Stimulated activated CD4-positive, alpha-beta T cell treated with anti-CD3 and anti-CD28 coated beads, Interleukin-4, amount 100 ng/mL, for 4 hours (primary cell): ENCODE data around the gene MACC1.
"Not testable (repeated sequence)": the region's sequence is repeated elsewhere in the genome, so short reads cannot be mapped to it uniquely, and the experiment has no call there.

Experiments used
- DNase-seq, 2 experiments: peaks; one replicate each; pipeline ENCODE4 v3.0.0-alpha.2; 2020

MACC1 gene

DNA sequence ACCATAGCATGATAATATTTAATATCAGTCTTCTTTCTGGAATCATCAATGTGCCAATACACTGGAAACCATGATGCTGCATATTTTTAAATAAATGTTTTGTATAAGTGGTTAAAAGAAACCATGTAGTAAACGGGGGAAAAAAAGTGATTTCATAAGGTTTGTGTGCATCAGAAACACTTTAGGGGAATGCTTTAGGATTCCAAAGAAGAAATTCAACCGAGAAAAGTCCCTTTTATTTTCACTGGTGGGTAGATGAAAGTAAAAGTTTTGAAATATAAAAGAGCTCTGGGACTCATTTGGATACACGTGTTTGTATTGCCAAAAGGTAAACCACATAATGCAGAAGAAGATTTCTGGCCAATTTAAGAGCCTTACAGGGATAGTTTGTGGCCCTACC lies 11.9 kb upstream of the MACC1 start:
- DNase-seq = no peak

DNA sequence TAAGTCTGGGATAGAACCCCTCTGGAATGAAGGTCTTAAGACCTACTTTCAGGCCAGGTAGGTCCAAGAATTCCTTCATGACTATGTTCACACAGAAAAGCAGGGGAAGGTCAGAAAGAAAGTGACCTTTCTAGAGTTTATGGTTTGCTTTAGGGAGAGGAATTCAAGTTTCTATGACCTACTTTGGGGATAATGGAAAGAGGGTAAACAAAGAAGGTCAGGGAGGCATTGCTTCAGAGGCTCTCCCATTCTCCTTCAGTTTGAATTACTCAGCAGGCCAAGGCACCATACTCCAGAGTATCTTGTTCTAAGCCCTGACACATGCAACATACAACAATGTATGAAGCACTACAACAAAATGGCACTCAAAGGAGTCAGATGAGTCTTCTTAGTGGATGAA lies 11.5 kb upstream of the MACC1 start:
- no peak for DNase-seq

DNA sequence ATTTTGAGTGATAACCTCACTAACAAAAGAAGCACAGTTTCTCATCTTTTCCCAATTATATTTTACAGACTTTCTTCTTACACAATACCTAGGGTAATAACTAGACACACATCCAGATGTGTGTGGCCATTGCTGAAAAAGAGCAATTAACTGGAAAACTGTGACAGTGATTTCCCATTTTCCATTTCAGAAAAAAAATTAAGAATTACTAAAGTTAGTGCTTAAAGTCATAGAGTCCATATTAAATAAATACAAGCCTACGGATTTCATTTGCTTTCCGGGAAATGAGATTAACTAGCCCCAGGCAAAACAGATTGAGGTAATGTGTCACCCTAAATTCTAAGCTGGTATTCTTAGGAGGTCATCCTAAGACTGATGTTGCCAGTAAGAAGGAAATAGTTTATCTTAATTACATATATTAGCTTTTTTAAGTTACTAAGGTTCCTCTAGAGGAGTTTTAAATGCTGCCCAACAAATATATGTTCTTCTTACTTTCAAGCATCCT lies 10.2 kb upstream of the MACC1 start:
- DNase-seq = no peak

DNA sequence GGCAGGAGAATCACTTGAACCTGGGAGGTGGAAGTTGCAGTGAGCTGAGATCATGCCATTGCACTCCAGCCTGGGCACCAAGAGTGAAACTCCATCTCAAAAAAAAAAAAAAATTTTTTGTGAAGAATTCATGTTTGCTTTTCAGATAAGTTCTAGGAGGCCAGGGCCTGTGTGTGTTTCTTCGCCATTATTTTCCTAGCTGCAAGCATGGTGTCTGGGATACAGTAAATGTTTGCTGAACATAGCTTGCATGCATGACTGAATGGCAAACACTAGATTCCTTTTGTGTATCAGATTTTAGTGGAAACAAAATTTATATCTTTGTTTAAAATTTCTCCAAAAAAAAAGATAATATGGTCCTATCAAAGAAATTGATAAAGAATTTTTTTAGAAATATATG lies 9.7 kb upstream of the MACC1 start:
- no peak for DNase-seq

DNA sequence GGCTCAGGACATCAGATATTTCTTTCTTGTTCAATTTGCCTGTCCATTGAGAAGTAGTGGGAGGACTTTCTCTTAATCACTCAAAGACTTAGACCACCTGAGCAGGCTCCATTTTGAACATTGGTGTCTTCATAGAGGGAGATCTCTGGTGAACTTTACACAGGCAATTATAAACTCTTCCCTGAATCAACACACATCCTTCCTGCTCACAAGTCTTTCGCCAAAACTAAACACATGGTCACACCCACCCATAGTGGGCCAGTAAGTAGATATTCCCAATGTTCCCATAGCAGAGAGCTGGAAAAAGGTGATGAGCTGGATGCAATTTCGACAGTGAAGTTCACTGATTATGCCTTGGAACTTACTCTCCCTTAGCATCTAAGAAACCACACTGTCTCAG lies 8.2 kb upstream of the MACC1 start:
- no peak for DNase-seq

DNA sequence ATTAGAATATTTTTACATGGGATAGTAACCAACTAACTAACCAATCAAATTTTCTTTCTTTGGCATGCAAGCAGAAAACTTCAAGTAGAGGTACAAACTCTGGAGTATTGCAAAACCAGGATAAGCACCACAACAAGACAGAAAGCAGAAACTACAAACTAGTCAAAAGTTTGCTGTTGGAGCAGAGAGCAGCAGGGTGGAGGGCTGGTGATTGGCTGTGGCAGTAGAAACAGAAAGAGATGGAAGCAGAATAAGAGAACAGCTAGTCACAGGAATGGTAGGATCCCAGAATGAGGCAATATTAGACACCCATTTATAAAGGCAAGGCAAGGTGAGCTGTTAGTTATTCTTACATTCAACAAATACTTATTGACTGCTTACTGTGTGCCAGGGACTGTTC lies 6.8 kb upstream of the MACC1 start:
- no peak for DNase-seq

DNA sequence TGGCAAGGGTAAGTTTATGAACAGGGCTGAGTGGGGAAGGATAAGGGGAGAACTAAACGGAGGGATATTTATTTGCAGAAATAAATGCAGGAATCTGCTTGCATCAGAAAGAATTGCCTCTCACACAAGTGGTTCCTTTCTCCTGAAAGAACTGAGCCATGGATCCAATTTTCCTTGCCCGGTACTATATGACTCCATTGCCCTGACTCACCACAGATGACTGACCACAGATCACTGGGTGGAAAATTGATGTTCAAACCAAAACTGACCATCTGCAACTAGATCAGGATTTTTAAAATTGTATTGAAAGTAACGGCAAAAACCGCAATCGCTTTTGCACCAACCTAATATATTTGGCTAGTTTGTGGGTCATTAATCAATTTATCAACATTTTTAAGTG lies 6.2 kb upstream of the MACC1 start:
- DNase-seq = no peak

DNA sequence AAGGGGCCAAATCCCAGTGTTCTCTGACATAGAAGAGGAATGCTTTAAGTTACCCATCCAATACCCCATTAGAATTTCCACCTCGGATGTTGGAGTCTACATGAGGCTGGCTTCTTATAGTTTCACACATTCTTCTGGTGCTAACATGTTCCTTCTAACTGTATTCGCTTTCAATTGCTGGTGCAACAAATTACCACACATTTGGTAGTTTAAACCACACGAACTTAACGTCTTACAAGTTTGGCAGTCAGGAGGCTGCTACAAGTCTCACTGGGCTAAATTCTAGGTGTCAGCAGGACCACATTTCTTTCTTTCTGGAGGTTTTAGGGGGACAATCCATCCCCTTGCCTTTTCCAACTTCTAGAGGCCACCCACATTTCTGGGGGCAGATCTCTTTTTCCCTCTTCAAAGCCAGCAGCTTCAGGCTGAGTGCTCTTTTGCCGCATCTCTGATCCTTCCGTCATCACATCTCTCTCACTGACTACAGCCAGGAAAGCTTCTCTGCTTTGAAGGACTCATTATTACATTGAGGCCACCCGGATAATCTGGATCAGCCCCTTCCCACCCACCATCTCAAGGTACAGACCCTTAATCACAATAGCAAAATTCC lies 5.1 kb upstream of the MACC1 start:
- no peak for DNase-seq

DNA sequence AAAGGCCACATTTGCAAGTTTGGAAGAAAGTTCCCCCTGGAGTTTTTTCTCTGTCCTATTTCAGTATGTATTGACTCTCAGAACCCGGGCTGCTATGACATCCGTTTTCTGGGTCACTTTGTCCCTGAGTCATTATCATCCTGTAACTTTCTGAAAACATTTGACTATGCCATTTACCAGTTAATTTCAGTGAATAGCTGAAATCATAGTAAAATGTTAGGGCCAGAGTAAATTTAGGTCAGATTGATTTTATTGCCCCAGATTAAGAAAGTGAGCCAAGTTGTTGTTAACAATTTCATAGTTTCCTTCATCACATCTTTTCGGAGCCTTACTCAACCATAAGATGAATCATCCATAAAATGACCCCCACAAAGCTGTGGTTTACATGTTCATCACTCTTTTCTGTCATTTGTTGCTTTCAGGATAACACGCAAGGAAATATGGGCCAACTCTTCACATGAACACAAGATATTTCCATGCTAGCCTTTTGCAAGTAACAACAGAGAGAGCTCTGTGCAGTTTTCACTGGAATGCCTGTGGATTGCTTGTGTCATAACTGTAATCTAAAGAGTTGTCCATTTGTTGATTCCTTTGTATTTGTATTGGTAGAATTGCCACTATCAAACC lies 3.9 kb upstream of the MACC1 start:
- no peak for DNase-seq

DNA sequence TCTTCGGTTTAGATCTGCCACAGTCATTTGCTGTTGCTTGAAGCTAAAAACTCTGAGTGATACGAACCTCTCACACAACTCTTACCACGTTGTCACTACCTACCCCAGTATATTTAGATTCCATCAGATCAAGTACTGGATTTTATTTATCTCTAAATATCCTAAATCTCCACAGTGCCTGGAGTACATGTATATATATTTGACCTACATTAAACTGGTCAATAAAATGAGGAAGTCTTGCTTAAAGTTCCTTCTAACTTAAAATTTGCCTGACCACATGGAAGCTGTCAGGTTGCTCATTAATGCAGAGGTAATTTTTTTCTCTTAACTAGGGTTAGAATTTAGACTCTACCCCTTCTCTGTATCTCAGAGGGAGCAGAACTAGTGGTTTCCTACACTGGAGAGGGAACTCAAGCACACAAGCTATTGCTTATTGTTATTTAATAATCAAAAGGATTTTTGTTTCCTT lies 3.1 kb upstream of the MACC1 start:
- DNase-seq = no peak

DNA sequence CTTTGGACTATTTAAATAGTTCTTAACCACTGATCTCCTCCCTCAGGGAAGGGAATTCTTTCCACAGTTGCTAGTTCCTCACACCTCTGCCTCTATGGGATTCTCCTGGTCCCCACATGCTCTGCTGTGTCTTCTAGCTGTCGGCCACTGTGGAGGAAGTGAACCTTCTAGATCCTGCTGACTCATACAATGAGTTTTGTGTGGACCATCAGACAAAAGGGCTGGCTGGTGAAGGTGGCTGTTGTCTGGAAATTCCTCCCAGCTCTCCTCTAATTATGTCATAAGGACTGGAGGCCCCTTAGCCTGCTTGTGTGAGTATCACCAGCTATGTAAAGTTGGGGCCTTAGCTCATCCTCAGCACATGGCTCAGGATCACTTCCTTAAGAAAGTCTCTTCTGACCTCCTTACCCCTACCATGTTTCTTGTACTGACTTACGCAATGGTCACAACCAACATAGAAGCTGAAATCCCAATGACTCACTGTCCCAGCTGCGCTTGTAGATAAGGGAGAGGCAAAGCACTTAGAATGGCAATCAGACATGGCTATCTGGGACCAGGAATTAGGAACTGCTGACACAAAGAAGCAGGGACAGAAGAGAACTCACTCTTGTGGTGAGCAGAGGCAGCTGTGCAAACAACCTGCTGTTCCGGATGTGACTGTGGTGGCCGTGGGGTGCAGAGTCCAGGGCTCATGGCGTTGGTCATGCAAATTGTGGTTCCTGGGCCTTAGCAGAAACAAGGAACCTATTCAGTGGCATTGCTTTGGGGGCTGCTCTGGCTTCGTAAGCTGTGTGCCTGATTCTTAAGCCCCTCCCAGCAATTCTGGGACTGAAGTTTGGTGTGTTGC lies 2.5 kb upstream of the MACC1 start:
- no peak for DNase-seq

DNA sequence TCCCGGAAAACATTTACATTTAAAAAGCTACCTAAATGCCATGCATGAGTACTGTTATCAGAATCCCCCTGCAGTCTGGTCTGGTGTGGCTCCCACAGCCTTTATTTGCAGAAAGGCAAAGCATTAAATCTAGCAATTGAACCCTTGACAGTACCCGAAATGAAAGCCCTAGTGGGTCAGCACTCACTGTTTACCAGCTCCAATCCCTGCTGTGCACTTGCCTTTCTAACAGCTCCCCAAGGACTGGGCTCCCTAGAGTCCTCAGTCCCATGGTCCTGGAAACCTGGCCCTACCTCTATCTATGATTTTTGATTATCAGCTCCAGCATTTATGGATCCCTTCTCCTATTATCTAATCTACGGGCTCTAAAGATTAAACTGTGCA lies 1.9 kb upstream of the MACC1 start:
- no peak for DNase-seq

DNA sequence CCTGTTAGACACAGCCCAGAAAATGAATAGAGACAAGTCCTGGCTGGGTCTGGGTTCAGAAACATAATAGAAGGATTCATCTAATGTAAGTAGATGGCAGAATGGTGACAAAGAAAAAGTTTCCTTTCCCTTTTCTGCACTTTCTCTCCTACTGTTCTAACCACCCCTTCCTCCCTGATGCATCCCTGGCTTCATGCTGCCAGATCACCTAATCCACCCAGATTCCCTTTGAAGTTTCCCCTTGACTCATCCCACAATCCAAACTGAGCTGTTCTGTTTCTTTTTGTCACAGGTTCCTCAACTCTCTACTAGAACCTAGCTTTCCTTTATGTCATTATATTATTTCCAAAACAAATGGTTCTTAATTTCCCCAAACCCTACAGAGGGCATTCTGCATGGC lies 1.1 kb upstream of the MACC1 start:
- DNase-seq = no peak

DNA sequence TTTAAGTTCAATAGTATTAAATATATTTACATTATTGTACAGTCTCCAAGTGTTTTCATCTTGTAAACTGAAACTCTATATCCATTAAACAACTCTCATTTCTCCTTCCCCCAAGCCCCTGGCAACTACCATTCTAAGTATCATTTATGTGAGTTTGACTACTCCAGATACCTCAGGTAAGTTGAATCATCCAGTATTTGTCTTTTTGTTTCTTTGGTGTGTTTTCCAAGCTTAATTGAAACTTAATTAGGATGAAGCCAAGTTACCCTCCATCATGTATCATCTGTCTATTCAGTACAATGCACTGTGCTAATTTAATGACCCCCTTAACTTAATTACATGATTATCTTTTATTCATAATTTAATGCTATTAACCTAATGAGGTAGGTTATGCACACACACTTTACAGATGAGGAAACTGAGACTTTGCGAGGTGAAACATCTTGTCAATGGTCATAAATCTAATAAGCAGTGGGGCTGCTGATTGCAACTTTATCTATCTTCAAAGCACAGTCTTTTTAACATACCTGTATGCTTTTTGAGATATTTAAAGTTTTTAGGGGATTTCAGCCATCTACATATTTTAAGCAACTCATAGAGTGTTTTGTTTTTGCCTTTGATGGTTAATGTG lies 663 bp downstream of the MACC1 start:
- no peak for DNase-seq

DNA sequence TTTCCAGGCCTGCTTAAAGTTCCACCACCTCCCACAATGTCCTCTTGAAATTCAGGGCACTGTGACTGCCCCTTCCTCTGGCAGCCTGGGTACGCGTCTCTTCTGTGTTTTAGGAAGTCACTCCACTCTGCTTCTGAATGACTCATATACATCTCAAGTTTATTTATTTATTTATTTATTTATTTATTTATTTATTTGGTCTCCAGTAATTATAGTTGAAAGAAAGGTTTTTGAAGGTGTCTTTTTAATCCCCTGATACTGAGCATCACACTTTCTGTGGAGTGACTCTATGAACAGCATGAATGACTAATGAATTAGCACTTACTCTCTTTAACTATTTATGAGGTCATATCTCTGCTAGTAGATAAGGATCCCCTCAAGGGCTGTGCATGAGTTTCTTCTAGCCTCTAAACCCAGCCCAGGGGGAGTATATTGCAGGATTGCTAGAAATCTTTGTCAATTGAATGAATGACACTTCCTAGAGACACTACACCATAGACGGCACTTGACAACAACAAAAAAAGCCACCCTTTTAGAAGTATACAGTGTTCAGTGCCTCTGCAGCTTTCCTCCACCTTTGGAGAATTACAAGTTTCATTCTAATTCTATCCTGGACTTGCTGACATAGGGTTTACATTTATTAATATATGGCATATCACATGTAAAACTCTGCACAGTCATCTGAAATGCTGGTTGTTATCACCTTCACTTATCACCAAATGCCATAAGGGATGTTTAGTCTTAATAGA lies 2.1 kb downstream of the MACC1 start:
- no peak for DNase-seq

DNA sequence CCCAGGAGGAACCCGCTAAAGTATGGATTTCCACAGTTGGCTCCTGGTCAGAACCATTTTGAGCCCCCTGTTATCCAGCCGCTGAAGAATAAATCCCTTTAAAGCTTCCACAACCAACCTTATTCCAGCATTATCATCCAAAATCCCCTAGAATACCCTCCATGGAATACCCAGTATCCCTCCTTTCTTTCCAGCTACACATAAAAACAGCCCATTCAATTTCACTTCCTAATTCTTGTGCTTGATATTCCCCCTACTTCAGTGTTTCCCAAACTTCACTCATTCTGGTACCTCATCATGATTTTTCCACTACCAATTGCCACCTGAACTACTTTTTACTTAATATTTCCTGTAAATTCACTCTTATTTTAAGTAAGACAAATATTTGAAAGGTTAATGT lies 3.1 kb downstream of the MACC1 start:
- DNase-seq = no peak

DNA sequence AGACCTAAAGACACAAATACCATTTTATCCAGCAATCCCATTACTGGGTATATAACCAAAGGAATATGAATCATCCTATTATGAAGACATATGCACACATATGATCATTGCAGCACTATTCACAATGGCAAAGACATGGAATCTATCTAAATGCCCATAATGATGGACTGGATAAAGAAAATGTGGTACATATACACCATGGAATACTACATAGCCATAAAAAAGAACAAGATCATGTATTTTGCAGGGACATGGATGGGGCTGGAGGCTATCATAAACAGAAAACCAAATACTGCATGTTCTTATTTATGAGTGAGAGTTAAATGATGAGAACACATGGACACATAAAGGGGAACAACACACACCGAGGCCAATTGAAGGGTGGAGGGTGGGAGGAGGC lies 3.8 kb downstream of the MACC1 start:
- no peak for DNase-seq

DNA sequence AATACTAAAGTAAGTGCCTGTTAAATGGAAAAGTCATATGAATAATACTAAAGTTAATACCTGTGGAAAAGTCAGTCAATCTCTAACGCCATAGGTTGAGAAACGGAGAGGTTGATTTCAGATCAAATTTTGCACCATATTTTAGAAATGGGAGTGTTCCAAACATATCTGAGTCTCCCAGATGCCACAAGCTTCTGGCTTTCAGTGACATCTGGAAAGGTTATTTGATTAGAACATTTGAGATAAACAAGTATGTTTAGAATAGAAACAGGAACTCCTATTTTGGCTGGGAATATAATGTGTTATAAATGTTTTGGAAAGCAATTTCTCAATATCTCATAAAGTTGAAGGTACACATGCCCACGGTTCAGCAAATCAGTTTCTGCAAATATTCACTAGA lies 5.8 kb downstream of the MACC1 start:
- no peak for DNase-seq

DNA sequence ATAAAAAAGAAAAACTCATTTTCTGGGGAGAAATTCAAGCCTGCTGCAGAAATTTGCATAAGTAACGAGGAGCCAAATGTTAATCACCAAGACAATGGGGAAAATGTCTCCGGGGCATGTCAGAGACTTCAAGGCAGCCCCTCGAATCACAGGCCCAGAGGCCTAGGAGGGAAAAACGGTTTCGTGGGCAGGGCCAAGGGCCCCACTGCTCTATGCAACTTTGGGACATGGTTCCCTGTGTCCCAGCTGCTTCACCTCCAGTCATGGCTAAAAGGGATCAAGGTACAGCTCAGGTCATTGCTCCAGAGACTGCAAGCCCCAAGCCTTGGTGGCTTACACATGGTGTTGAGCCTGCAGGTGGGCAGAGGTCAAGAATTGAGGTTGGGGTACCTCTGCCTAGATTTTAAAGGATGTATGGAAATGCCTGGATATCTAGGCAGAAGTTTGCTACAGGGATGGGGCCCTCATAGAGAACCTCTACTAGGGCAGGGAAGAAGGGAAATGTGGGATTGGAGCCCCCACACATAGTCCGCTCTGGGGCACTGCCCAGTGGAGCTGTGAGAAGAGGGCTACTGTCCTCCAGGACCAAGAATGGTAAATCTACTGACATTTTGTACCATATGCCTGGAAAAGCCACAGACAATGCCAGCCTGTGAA lies 8.4 kb downstream of the MACC1 start:
- no peak for DNase-seq

DNA sequence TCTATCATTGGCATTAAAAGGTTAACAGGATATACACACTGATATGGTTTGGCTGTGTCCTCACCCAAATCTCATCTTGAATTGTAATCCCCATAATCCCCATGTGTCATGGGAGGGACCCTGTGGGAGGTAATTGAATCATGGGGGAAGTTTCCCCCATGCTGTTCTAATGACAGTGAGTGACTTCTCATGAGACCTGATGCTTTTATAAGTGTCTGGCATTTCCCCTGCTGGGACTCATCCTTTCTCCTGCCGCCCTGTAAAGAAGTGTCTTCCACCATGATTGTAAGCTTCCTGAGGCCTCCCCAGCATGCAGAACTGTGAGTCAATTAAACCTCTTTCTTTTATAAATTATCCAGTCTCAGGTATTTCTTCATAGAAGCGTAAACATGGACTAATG lies 9.4 kb downstream of the MACC1 start:
- not testable (repeated sequence) for DNase-seq

DNA sequence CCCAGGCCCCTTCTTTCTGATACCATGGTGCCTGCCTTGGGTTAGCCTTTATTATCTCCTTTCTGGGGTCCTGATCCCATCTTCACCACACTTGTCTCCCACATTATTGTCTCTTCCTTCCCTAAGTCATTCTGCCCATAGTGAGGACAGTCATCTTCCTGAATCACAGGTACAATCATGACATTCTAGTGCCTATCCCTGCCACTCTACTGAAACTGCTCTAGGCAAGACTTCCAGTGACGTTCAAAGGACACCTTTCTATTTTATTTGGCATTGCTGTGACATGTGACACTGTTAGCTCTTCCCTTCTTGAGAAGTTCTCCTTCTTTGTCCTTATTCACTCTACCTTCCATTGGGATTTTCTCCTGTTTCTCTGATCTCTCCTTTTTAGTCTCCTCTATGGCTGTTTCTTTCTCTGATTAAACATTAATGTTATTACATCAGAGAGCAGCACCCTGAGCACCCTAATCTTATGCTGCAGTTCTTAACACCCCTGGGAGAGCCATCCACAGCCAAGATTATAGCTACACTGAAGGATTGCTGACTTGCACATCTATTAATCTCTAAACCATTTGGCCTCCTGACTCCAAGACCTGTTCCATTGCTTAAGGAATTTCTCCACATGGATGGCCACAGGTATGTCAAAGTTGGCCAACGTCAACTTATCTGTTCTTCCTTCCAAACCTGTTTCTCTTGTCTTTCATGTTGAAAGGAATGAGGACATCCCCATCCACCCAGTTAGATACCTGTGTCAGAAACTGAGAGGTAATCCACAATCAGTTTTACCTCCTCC lies 10.9 kb downstream of the MACC1 start:
- no peak for DNase-seq
